Measurements from ENCODE around the gene ANTXR2.

DNA sequence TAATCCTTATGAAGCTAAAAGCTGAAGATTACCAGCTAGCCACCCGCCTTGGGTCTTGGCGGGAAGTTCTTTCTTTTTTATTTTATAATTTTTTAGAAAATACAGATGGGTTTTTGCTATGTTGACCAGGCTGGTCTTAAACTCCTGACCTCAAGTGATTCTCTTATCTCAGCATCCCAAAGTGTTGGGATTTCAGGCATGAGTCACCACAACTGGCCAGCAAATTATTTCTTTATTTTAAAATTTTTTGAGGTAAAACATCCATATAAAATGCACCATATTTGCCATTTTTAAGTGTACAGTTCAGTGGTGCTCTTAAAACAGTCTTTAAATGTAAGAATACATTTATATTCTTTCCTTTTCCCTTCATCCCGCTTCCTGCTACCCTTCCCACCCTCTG, 40.6 kb upstream of the ANTXR2 start:
- TF ChIP-seq, protein P1, sequence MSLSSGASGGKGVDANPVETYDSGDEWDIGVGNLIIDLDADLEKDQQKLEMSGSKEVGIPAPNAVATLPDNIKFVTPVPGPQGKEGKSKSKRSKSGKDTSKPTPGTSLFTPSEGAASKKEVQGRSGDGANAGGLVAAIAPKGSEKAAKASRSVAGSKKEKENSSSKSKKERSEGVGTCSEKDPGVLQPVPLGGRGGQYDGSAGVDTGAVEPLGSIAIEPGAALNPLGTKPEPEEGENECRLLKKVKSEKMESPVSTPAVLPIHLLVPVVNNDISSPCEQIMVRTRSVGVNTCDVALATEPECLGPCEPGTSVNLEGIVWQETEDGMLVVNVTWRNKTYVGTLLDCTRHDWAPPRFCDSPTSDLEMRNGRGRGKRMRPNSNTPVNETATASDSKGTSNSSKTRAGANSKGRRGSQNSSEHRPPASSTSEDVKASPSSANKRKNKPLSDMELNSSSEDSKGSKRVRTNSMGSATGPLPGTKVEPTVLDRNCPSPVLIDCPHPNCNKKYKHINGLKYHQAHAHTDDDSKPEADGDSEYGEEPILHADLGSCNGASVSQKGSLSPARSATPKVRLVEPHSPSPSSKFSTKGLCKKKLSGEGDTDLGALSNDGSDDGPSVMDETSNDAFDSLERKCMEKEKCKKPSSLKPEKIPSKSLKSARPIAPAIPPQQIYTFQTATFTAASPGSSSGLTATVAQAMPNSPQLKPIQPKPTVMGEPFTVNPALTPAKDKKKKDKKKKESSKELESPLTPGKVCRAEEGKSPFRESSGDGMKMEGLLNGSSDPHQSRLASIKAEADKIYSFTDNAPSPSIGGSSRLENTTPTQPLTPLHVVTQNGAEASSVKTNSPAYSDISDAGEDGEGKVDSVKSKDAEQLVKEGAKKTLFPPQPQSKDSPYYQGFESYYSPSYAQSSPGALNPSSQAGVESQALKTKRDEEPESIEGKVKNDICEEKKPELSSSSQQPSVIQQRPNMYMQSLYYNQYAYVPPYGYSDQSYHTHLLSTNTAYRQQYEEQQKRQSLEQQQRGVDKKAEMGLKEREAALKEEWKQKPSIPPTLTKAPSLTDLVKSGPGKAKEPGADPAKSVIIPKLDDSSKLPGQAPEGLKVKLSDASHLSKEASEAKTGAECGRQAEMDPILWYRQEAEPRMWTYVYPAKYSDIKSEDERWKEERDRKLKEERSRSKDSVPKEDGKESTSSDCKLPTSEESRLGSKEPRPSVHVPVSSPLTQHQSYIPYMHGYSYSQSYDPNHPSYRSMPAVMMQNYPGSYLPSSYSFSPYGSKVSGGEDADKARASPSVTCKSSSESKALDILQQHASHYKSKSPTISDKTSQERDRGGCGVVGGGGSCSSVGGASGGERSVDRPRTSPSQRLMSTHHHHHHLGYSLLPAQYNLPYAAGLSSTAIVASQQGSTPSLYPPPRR (CRISPR knock-in tag; IDR thresholded peaks at IDR 0.05; ENCODE audit: borderline replicate concordance): no peak
- TF ChIP-seq, protein P2, sequence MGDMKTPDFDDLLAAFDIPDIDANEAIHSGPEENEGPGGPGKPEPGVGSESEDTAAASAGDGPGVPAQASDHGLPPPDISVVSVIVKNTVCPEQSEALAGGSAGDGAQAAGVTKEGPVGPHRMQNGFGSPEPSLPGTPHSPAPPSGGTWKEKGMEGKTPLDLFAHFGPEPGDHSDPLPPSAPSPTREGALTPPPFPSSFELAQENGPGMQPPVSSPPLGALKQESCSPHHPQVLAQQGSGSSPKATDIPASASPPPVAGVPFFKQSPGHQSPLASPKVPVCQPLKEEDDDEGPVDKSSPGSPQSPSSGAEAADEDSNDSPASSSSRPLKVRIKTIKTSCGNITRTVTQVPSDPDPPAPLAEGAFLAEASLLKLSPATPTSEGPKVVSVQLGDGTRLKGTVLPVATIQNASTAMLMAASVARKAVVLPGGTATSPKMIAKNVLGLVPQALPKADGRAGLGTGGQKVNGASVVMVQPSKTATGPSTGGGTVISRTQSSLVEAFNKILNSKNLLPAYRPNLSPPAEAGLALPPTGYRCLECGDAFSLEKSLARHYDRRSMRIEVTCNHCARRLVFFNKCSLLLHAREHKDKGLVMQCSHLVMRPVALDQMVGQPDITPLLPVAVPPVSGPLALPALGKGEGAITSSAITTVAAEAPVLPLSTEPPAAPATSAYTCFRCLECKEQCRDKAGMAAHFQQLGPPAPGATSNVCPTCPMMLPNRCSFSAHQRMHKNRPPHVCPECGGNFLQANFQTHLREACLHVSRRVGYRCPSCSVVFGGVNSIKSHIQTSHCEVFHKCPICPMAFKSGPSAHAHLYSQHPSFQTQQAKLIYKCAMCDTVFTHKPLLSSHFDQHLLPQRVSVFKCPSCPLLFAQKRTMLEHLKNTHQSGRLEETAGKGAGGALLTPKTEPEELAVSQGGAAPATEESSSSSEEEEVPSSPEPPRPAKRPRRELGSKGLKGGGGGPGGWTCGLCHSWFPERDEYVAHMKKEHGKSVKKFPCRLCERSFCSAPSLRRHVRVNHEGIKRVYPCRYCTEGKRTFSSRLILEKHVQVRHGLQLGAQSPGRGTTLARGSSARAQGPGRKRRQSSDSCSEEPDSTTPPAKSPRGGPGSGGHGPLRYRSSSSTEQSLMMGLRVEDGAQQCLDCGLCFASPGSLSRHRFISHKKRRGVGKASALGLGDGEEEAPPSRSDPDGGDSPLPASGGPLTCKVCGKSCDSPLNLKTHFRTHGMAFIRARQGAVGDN (CRISPR knock-in tag; IDR thresholded peaks at IDR 0.05): no peak
- TF ChIP-seq, protein P3, sequence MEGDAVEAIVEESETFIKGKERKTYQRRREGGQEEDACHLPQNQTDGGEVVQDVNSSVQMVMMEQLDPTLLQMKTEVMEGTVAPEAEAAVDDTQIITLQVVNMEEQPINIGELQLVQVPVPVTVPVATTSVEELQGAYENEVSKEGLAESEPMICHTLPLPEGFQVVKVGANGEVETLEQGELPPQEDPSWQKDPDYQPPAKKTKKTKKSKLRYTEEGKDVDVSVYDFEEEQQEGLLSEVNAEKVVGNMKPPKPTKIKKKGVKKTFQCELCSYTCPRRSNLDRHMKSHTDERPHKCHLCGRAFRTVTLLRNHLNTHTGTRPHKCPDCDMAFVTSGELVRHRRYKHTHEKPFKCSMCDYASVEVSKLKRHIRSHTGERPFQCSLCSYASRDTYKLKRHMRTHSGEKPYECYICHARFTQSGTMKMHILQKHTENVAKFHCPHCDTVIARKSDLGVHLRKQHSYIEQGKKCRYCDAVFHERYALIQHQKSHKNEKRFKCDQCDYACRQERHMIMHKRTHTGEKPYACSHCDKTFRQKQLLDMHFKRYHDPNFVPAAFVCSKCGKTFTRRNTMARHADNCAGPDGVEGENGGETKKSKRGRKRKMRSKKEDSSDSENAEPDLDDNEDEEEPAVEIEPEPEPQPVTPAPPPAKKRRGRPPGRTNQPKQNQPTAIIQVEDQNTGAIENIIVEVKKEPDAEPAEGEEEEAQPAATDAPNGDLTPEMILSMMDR (CRISPR knock-in tag; IDR thresholded peaks at IDR 0.05): no peak
- TF ChIP-seq, protein P4, sequence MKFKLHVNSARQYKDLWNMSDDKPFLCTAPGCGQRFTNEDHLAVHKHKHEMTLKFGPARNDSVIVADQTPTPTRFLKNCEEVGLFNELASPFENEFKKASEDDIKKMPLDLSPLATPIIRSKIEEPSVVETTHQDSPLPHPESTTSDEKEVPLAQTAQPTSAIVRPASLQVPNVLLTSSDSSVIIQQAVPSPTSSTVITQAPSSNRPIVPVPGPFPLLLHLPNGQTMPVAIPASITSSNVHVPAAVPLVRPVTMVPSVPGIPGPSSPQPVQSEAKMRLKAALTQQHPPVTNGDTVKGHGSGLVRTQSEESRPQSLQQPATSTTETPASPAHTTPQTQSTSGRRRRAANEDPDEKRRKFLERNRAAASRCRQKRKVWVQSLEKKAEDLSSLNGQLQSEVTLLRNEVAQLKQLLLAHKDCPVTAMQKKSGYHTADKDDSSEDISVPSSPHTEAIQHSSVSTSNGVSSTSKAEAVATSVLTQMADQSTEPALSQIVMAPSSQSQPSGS (CRISPR knock-in tag; IDR thresholded peaks at IDR 0.05): no peak
- TF ChIP-seq, protein P5, sequence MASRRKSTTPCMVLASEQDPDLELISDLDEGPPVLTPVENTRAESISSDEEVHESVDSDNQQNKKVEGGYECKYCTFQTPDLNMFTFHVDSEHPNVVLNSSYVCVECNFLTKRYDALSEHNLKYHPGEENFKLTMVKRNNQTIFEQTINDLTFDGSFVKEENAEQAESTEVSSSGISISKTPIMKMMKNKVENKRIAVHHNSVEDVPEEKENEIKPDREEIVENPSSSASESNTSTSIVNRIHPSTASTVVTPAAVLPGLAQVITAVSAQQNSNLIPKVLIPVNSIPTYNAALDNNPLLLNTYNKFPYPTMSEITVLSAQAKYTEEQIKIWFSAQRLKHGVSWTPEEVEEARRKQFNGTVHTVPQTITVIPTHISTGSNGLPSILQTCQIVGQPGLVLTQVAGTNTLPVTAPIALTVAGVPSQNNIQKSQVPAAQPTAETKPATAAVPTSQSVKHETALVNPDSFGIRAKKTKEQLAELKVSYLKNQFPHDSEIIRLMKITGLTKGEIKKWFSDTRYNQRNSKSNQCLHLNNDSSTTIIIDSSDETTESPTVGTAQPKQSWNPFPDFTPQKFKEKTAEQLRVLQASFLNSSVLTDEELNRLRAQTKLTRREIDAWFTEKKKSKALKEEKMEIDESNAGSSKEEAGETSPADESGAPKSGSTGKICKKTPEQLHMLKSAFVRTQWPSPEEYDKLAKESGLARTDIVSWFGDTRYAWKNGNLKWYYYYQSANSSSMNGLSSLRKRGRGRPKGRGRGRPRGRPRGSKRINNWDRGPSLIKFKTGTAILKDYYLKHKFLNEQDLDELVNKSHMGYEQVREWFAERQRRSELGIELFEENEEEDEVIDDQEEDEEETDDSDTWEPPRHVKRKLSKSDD (CRISPR knock-in tag; IDR thresholded peaks at IDR 0.05; ENCODE audit: low read depth): no peak
- TF ChIP-seq ZNF549 (CRISPR knock-in tag; IDR thresholded peaks at IDR 0.05) (no peak), ZNF251 (CRISPR knock-in tag; IDR thresholded peaks at IDR 0.05) (no peak), TCF7L2 (IDR thresholded peaks at IDR 0.05; ENCODE audit: low read depth, low read length) (no peak), TOE1 (CRISPR knock-in tag; IDR thresholded peaks at IDR 0.05) (no peak), ZNF350 (CRISPR knock-in tag; IDR thresholded peaks at IDR 0.05; ENCODE audit: borderline replicate concordance, low read depth) (no peak), ZNF24 (IDR thresholded peaks at IDR 0.05) (no peak)
- TF ChIP-seq, protein P6, sequence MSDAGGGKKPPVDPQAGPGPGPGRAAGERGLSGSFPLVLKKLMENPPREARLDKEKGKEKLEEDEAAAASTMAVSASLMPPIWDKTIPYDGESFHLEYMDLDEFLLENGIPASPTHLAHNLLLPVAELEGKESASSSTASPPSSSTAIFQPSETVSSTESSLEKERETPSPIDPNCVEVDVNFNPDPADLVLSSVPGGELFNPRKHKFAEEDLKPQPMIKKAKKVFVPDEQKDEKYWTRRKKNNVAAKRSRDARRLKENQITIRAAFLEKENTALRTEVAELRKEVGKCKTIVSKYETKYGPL (CRISPR knock-in tag; IDR thresholded peaks at IDR 0.05): no peak
- TF ChIP-seq, protein P7, sequence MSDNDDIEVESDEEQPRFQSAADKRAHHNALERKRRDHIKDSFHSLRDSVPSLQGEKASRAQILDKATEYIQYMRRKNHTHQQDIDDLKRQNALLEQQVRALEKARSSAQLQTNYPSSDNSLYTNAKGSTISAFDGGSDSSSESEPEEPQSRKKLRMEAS (IDR thresholded peaks at IDR 0.05): no peak

Measured in HepG2 (cell line).